Transverse colon (tissue), 4 donors: ENCODE measurements around the gene PDE4D. TPM values are rescaled to one million over a fixed set of nuclear protein-coding genes. Genes with fewer than 3 reads are reported as not detected.

Experiments used
- DNase-seq: peaks from one replicate; pipeline ENCODE4 v3.0.0-alpha.2; 2019
- H3K27ac ChIP-seq, 4 donors: fragments of 200-600 bp; sonication (generic); 2 replicates each; pipeline ENCODE4 v1.5.1; 2016 to 2018; ENCODE audit warnings: inconsistent platforms in 4 of 4
- H3K27me3 ChIP-seq: fragments of 200-600 bp; sonication (generic); 2 replicates; pipeline ENCODE4 v1.5.1; 2017; ENCODE audit warnings: inconsistent platforms
- H3K36me3 ChIP-seq, 4 donors: fragments of 200-600 bp; sonication (generic); 2 replicates each; pipeline ENCODE4 v1.5.1; 2017 to 2019; ENCODE audit warnings: inconsistent platforms in 4 of 4
- H3K4me1 ChIP-seq, 4 donors: fragments of 200-600 bp; sonication (generic); 2 replicates each; pipeline ENCODE4 v1.5.1; 2017 to 2020; ENCODE audit warnings: inconsistent platforms in 4 of 4
- H3K4me3 ChIP-seq, 4 donors: fragments of 200-600 bp; sonication (generic); 1 replicate in 1 of 4; 2 replicates in 3 of 4; pipeline versions ENCODE4 v1.5.1 to v1.6.1; 2017 to 2019; ENCODE audit warnings: inconsistent platforms in 4 of 4
- H3K9me3 ChIP-seq, 2 donors: fragments of 200-600 bp; sonication (generic); 2 replicates each; pipeline ENCODE4 v1.5.1; 2017 to 2019; ENCODE audit warnings: inconsistent platforms in 2 of 2
- CTCF ChIP-seq, 5 experiments: fragments of 200-600 bp in 3 of 5; fragments of 450-650 bp in 2 of 5; sonication (generic) in 3 of 5; IDR thresholded peaks; 1 replicate in 2 of 5; 2 replicates in 3 of 5; pipeline ENCODE4 v1.5.1; 2016 to 2017; ENCODE audit warnings: antibody characterized with exemption in 5 of 5, inconsistent platforms in 3 of 5, mild to moderate bottlenecking in 2 of 5, moderate library complexity in 1 of 5
- EP300 ChIP-seq: sonication (generic); formaldehyde crosslinking; IDR thresholded peaks from one replicate; pipeline ENCODE4 v1.6.1; 2017; ENCODE audit warnings: antibody characterized with exemption, low read depth
- POLR2A ChIP-seq: fragments of 450-650 bp; IDR thresholded peaks from one replicate; pipeline ENCODE4 v1.6.1; 2016; ENCODE audit warnings: antibody characterized with exemption, mild to moderate bottlenecking, moderate library complexity
- POLR2AphosphoS5 ChIP-seq, 3 donors: sonication (generic); formaldehyde crosslinking; IDR thresholded peaks; one replicate each; pipeline ENCODE4 v1.6.1; 2016; ENCODE audit warnings: antibody characterized with exemption in 3 of 3
- WGBS, 2 donors: methylation state at CpG; one replicate each; pipeline ENCODE4 v1.1.5; 2018; ENCODE audit warnings: low coverage in 1 of 2; 5-methylcytosine and 5-hydroxymethylcytosine counted together
- in situ Hi-C, 4 donors: fragments of 200-750 bp; cut with MboI; loops; one replicate each; pipeline versions ENCODE4 v1.15.0 to v1.15.1; 2017; ENCODE audit warnings: low sequenced_read_pairs in 3 of 4, low pct_ligation_motif_present in 1 of 4, low pct_unique_long_range_greater_than_20kb in 1 of 4
- intact Hi-C: fragments of 100-400 bp; cut with DNase I; formaldehyde crosslinking; loops from one replicate; pipeline ENCODE4 v1.15.1; 2023; ENCODE audit warnings: low total_unique reads
- total RNA-seq, 4 donors: library from RNA; depleted of rRNA; stranded (reverse); fragments of >200 nt; gene quantifications; one replicate each; pipeline ENCODE4 v1.1.0, GENCODE V29; 2016

The PDE4D gene
- total RNA-seq, 4 donors from 2014 or later = 47.0 to 302 (median 73.6) TPM

- H3K36me3 ChIP-seq = no peaks in the 10 kb centered on the region
- H3K4me1 ChIP-seq = no peaks in the 10 kb centered on the region
- H3K27me3 ChIP-seq = no peaks in the 10 kb centered on the region
- in situ Hi-C loops = loop anchor here (25.0 kb wide), 4 partner anchors 271 to 896 kb away; no protein-coding TSS in a partner anchor
- TF ChIP-seq CTCF (IDR thresholded peaks at IDR 0.05) (no peak), POLR2AphosphoS5 (IDR thresholded peaks at IDR 0.05) (peak in 2 of 3 donors; percentile 53 to 66), POLR2A (no peak), EP300 (no peak)
- H3K27ac ChIP-seq = peak overlapping the region in 3 of 4 donors; percentile 28 to 59 (median 37)
- no peaks in the 10 kb centered on the region for H3K9me3 ChIP-seq
- intact Hi-C loops = no loop called here
- DNase-seq = no peak
- no peak overlapping the region for H3K4me3 ChIP-seq
Measured at GRCh38 chr5:59783264-59783663, 110.3 kb downstream of the PDE4D start.

GRCh38 chr5:59782856-59783255, 110.7 kb downstream of the PDE4D start:
- no peak overlapping the region for H3K4me3 ChIP-seq
- intact Hi-C loops = no loop called here
- no peaks in the 10 kb centered on the region for H3K36me3 ChIP-seq
- no peaks in the 10 kb centered on the region for H3K4me1 ChIP-seq
- DNase-seq = no peak
- H3K27me3 ChIP-seq = no peaks in the 10 kb centered on the region
- WGBS, 2 donors = 69 to 81% methylated on average over 1 of the region's 1 CpG
- TF ChIP-seq POLR2A (no peak), POLR2AphosphoS5 (IDR thresholded peaks at IDR 0.05) (no peak), EP300 (no peak), CTCF (IDR thresholded peaks at IDR 0.05) (no peak)
- in situ Hi-C loops = loop anchor here (25.0 kb wide), 4 partner anchors 271 to 896 kb away; no protein-coding TSS in a partner anchor
- H3K9me3 ChIP-seq = no peaks in the 10 kb centered on the region
- H3K27ac ChIP-seq = peak overlapping the region in 3 of 4 donors; percentile 28 to 59 (median 37)

GRCh38 chr5:59779453-59779852, 114.1 kb downstream of the PDE4D start:
- Histone ChIP-seq H3K27ac (no peak overlapping the region), H3K9me3 (no peaks in the 10 kb centered on the region), H3K36me3 (no peaks in the 10 kb centered on the region), H3K27me3 (no peaks in the 10 kb centered on the region), H3K4me3 (no peak overlapping the region), H3K4me1 (no peaks in the 10 kb centered on the region)
- TF ChIP-seq POLR2A = no peak
- TF ChIP-seq POLR2AphosphoS5 (IDR thresholded peaks at IDR 0.05) = no peak
- TF ChIP-seq CTCF (IDR thresholded peaks at IDR 0.05) = no peak
- TF ChIP-seq EP300 = no peak
- intact Hi-C loops (no loop called here), in situ Hi-C loops (loop anchor here (25.0 kb wide), 4 partner anchors 267 to 892 kb away; no protein-coding TSS in a partner anchor)
- 83 to 86% methylated on average over 2 of the region's 2 CpGs for WGBS, 2 donors
- DNase-seq = no peak

- DNase-seq = no peak
- intact Hi-C loops = no loop called here
- Histone ChIP-seq H3K27me3 (no peaks in the 10 kb centered on the region), H3K4me3 (no peak overlapping the region), H3K9me3 (no peaks in the 10 kb centered on the region), H3K36me3 (no peaks in the 10 kb centered on the region), H3K4me1 (no peaks in the 10 kb centered on the region), H3K27ac (peak overlapping the region in 3 of 4 donors; percentile 26 to 53 (median 48))
- TF ChIP-seq POLR2A (no peak), CTCF (IDR thresholded peaks at IDR 0.05) (no peak), EP300 (no peak), POLR2AphosphoS5 (IDR thresholded peaks at IDR 0.05) (no peak)
- 50 to 72% methylated on average over 3 to 4 of the region's 4 CpGs for WGBS, 2 donors
- in situ Hi-C loops = loop anchor here (25.0 kb wide), 4 partner anchors 265 to 890 kb away; no protein-coding TSS in a partner anchor
Measured at GRCh38 chr5:59777028-59777427, 116.5 kb downstream of the PDE4D start.
